Activated CD4-positive, alpha-beta T cell treated with anti-CD3 and anti-CD28 coated beads, Interleukin-2, amount 50 U/mL, for 4 hours (primary cell): ENCODE measurements around the gene LYST.

ENCODE experiments used
- DNase-seq, 2 experiments: peaks; one replicate each; pipeline ENCODE4 v3.0.0-alpha.2; 2020

LYST gene

DNA sequence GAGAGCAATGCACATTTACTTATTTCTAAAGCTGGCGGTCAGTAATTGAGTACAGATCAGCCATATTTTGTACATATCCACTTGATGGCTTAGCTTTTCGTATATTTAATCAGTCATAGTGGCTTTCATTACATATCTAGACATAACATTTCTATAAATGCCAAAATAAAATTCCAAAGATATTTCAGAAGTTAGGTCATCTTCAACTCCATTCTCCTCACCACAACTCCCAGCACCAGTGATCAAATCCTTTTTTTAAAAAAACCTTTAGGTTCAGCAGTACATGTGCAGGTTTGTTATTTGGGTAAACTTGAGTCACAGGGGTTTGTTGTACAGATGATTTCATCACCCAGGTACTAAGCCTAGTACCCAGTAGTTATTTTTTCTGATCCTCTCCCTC lies 163.2 kb downstream of the LYST start:
- no peak for DNase-seq

DNA sequence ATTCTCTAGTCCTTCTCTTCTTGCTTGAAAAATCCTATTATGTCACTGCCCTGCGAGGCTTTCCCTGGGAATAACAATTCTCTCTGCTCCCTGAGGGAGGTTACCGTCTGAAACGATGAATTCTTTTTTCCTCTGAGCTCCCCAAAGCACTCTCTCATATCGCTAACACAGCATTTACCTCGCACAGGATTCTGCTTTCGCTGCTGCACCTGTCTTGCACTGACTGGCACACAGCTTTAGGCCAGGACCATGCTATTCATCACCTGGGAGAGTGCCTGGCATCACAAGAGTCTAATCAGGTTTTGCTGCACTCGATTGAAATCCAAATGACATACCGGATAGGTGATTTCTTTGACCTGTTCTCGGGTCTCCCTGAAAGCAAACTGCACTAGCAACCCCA lies 164.3 kb downstream of the LYST start:
- DNase-seq: no peak

DNA sequence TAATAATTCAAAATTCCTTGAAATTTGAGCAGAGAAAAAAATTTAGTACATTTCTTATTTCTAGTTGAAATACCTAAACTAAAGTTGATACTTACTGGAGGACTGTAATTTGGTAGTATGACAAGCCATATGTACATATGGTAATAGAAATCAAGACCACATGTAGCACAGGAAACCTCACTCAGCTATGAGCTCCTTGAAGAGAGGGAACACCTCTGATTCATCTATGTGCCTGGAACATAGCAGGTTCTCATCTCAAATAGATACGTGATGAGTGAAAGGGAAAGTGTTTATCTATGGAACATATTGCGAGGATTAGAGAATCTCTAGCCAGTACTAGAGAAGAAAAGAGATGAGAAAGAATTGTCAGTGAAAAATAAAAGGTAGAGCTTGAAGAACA lies 169.2 kb downstream of the LYST start:
- no peak for DNase-seq

DNA sequence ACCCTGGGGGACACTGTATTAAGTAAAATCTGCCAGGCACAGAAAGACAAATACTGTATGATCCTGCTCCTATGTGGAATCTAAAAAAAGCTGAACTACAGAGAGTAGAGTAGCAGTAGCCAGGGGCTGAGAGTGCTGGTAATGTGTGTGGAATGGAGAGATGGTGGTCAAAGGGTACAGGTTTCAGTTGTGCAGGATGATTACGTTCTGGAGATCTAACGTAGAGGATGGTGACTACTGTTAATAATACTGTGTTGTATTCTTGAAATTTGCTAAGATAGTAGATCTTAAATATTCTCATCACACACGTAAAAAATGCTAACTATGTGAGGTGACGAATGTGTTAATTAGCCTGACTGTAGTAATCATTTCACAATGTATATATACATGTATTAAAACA lies 177.3 kb downstream of the LYST start:
- DNase-seq: no peak

DNA sequence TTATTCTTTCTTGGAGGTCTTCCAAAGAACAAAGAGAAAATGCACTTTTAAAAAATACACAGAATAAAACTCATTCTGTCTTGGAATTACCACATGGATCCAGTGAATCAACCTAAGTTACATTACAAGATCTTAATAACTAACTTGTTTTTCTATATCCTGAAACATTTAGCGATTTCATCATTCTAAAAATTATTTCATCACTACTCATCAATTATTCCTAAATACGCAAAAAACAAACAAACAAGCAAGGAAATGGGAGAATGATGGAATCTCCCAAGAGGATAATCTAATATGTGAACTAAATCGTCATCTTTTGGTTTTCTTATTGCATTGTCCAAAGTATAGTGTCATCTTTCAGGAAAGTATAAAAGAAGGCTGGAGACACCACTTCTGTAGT lies 178.6 kb downstream of the LYST start:
- no peak for DNase-seq

DNA sequence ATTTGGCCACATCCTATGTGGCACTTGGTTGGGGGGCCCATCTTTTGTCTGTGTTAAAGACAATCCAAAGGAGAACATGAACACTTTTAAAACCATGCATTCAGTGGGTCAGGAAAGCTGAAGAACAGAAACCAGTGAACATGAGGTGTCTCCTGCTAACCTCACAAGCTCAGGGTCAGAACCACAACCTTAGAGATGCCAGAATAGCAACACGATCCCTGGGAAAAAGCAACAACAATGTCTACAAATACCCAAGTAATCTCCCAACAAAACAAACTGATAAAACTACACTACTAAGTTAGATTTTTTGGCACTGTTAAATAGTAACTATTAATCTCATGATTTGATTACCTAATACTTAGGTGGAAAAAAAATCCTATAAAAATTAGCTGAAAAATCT lies 183.1 kb downstream of the LYST start:
- no peak for DNase-seq

DNA sequence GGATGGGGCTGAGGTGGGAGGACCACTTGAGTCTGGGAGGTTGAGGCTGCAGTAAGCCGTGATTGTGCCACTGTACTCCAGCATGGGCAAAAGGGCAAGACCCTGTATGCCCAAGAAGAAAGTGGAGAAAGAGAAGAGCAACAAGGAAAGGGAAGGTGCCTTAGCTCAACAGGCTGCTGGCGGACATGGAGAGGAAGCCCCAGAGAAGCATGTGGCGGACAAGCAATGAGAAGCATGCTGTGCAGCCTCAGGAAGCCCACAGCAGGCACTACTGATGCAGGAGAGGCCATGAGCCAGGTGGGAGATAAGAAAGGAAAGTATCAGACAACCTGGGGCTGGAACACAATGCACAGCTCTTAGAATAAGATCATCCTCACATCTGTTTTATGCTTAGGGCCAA lies 184.5 kb downstream of the LYST start:
- DNase-seq: no peak

DNA sequence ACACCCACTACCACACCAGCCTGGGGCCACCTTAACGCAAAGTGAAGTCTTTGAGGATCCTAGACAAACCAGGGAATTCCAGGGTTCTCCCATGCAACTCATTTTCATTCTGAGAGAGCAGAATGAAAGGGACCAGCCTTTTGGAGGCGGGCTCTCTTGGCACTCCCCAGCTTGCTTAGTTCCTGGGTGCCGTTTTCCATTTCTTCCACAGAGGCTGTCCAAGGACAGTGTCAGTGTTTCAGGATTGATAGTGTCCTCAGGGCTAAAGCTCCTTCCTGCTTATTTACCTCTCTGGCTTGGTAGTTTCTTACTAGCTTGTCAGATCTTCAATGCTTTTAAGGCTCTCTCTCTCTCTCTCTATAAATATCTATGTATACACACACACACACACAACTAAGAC lies 187.1 kb downstream of the LYST start:
- DNase-seq: no peak

DNA sequence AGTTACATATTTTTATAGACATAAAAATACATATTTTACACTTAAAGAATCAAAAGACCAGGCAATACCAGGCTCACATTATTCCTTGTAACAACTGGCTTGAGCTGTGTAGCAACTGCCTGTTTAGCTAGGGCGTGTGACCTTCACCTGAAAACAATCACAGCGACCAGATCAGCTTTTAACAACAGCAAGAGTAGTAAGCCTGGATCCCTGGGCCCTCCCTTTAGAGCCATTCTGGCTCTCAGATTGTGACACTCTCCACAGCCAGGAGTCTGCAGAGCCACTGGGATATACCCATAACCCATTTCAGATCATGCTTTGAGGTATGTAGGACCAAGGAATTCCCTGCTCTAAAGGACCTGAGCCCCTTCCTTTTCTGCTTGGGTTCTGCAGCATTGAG lies 187.7 kb downstream of the LYST start:
- DNase-seq: no peak

DNA sequence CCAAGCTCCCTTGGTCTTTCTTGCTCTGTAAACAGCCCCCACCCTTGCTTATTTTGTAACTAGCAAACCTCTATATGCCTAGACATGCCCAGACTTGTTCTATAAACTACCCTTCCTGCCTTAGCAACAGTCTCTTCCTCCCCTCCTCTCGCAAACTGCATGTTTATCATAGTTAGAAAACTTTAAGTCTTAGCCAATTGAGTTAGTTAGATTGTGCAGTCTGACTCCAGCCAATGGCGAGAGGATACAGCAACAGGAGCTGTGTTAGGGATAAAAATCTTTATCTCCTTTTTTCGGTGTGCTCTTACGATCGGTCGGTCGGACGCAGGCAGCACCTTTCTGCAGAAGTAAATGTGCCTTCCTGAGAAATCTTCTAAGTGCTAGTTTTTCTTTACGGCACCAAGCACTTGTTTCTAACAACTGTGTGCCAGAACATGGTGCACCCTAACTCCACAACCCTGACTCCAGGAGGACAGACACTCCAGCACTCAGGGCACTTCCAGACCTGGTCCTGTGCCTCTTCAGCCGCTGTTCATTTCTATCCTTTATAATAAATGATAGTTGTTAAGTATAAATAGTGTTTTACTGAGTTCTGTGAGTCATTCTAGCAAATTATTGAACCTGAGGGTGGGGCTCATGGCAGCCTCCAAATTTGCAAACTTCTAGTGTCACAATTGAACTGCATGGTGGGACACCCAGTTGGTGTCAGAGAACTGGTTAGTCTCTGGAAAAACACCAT lies 191.4 kb downstream of the LYST start:
- no peak for DNase-seq

DNA sequence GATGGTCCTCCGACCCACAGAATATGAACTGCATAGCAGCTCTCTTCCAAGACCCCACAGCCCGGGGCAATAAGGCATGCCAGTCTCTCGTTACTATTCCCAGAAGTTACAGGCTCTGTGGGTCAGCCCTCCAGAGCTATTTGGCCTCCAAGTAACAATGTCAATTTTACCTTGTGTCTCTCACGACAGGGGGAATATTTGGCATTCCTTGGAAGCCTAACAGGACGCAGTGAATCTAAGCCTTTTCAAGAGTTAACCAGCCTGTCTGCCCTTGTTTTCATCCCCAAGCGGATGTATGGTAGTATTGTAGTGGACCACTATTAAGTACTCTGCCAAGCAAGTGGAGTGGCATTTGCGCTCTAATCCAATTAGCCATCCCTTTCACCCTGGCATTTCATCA lies 192.7 kb downstream of the LYST start:
- no peak for DNase-seq

DNA sequence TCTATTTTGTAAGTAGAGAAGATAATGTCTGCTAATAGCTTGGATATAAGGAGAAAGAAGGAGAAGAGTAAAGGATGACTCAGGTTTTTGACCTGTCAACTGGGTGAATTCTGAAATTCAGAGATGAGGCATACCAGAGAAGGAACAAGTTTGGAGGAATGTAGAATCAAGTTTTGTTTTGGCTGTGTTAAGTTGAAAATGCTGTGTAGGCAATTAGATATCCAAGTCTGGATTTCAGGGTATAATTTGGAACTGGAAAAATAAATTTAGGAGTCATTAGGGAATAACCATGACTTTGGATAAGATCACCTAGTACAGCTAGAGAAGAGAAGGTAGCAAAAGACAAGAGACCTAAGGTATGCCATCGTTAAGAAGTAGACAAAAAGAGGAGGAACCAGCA lies 194.7 kb downstream of the LYST start:
- no peak for DNase-seq

DNA sequence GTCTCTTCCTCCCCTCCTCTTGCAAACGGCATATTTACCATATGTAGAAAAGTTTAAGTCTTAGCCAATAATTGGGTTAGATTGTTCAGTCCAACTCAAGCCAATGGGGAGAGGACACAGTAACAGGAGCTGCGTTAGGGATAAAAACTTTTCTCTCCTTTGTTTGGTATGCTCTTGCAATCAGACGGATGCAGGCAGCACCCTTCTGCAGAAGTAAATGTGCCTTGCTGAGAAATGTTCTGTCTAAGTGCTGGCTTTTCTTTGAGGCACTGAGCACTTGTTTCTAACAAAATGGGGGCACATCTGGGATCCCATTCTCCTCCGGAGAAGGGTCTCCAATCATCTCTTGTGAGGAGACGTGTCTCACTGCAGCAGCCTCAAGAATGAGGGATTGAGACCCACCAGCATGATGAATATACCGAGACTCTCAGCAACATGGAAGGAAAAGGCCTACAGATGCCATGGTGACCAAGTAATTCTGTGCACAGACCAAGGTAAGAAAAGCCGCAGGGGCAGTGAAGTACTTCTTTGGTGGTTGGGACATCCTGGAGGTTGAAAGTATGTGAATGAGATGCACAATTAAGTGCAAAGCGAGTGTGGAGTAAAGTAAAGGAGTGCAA lies 196.4 kb downstream of the LYST start:
- no peak for DNase-seq

DNA sequence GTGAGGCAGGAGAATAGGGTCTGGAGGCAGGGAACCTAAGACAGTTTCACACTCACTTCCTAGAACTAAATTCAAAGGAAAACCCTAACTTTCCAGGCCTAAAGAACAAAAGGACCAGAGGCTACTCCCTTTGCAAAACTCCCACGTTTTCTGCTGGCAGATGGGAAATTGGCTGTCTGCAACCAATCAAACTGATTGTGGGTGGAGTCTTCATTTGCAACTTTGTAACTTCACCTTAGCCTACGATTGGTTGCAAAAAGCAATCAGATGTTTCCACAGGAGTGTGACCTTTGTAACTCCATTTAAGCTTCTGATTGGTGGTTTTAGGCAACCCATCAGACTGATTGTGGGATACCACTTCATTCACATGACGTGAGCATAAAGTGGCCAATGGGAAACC lies 197.4 kb downstream of the LYST start:
- no peak for DNase-seq

DNA sequence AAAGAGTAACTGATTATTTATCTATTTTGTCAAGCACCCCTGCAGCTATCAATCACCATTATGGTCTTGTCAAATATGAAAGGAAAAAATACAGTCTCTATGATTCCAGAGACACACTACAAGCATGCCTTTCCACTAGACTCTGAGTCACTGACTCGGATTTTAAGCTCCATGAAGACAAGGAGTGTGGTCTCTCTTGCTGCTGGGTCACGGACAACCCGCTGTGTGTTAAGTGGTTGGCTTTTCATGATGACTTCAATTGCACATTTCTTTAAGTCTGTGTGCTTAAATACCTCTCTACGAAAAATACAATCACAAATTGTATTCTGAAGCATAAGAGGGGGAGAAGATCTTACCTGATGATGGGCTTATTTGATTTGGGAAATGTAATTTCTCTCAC lies 203.1 kb downstream of the LYST start:
- no peak for DNase-seq

DNA sequence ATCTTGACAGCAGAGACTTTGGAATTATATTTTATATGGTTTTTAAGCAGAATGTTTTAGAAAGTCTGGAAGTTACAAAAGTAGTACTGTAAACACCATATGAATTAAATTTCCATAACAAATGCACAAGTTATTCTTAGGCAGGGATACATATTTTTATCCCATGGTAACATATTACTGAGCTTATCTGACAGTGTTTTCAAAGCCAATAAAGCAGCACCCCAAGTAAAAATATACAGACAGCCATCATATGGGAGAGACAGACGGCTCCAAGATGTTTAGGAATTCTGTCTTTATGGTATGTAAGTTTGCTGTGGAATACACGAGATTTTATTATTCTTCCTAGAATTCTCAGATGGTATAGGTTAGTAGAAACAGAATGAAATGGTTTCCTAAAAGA lies 205.1 kb downstream of the LYST start:
- DNase-seq: no peak

DNA sequence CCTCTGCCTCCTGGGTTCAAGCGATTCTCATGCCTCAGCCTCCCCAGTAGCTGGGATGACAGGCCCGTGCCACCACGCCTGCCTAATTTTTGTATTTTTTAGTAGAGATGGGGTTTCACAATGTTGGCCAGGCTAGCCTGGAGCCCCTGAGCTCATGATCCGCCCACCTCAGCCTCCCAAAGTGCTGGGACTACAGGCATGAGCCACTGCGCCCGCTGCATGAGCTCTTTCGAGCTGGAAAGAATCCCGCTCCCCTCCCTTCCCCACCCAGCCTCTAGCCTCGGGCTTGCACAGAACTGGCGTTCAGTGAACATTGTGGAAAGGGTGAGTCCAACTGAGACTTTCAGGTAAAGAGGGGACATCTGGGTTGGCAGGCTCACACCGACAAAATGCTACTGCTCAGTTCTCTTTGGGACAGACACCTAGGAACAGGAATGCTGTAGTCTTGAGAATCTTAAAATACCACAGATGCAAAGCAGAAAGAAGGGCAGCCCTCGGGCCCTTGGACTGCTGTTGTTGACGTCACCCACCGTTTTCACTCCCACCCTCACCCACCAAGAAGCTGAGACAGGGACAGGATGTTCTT lies 207.4 kb downstream of the LYST start:
- DNase-seq: no peak

DNA sequence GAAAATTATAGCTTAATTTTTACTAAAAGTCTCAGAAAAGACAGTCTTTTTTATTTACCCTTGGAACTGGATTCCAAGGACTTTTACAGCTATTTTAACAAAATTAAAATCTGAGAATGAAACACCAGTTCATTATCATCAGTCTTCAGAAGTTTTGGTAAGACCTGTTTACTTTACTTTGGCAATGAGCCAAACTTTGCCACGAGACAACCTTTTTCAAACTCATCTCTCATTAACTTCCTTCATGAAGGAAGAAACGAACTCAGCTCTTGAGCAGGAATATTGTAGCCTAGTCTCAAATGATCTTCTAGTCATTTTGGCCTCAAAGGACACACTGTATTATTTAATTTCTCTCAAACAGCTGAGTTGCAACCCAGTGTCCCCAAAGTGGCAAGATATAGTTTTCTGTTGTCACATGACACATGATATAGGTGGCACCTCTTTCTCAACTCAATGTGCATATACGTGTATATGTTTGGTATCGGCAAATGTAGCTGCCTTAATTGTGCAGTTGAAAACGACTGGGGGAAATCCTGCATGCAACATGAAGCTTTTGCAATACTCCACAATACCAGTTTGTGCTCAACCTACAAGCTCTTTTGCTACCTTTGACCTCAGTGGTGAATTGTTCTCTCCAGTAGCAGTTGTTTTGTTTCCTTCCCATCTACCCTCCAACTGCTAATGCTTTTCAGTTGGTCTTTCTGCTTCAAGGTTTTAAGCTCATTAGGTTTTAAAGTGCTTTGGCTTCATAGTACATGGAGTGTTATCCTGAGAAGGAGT lies 208.8 kb downstream of the LYST start:
- DNase-seq: no peak

DNA sequence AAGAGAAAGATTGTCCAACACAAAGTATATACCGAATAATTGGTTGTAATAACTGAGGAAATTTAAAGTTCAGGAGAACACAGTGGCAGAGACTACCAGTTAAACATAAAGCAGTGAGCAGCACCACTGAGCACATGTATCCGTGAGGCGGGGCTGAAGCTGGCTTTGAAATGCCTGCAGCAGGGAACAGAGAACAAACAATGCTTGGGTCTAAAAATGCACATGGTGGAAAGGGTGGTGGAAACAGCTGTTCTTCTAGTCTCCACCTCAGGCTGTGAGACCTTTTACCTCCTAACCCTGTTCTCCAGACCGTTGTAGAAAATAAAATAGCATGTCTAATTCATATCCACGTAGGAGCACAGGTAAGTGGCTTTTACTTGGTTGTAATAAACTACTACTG lies 209.4 kb downstream of the LYST start:
- DNase-seq: no peak

DNA sequence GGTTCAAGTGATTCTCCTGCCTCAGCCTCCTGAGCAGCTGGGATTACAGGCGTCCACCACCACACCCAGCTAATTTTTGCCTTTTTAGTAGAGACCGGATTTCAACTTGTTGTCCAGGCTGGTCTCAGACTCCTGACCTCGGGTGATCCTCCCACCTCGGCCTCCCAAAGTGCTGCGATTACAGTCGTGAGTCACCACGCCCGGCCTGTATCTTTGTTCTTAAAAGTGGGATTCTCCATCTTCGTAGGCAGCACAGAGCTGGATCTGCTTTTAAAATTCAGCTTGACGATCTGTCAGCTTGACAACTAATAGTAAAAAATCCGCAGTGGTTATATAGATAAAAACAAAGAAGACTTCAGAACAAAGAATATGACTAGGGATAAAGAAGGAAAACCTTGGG lies 214.3 kb downstream of the LYST start:
- no peak for DNase-seq

DNA sequence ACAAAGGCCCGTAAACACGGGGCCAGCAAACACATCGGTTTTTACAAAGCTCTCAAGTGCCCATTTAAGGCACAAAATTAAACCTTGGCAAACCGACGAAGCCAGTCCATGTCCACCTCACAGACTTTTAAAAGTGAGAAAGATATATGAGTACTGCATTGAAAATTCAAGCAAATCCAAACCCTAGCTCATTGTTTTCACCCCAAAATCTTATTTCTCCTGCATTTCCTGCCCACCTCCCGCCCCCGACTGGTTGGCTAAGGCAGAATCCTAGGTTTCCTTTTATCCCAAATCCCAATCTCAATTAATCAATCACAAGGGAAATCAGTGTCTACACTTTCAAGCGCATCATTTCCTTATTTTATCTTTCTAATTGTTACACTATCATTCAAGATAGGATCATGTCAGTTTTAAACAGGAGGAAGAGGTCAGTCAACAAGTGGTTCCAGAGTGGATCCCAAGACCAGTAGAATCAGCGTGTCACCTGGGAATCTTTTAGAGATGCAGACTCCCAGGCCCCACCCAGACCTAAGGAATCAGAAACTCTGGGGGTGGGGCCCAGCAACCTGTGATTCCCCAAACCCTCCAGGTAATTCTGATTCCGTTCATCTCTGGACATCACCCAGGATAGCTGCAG lies 215.4 kb downstream of the LYST start:
- DNase-seq: no peak

DNA sequence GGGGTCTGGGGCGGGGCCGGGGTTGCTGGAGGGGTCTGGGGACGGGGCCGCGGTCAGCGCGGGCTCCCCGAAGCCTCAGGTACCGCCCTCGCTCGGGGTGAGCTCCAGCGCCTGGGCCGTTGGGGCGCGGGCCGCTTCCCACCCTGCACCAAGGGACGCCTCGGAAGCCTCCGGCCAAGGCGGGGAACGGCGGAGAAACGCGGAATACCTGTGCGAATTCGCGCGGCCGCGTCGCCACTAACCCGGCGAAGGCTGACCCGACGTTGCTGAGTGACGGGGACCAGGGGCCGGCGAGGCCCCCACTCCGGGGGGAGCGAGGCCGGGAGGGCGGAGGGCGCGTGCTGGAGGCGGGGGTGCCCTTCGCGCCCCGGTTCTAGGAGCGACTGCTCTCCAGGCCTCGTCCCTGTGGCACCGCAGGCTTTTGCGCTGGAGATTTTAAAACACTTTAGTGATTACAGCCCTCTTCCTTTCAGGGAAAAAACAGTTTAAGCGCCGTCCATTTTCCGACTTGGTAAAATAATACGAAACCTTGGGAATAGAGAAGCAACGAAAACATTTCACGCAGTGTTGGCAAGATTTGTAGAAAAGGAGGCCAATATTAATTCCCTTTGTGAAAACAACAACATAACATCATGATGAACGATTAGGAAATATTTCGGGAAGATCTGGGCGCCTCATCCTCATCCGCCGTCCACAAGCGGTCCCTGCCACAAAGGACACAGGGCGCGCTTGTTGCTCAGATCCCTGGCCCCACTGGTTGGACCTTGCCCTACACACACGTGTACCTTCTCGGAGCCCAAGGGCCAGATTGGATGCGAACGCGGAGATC lies 216.2 kb downstream of the LYST start:
- no peak for DNase-seq
